HG03064 (cell line): ENCODE results near the gene CLC.
"Not testable (repeated sequence)": the region's sequence is repeated elsewhere in the genome, so short reads cannot be mapped to it uniquely, and the experiment has no call there.

Experiments
- ATAC-seq: cut with Tn5 transposase; IDR thresholded peaks from one replicate; pipeline ENCODE4 v1.9.1; 2021; ENCODE audit warnings: low read depth; ENCODE audit not compliant: unreplicated experiment

Gene CLC

GRCh38 chr19:39737891-39738290 lies at the start of gene CLC:
Gene CLC (minus strand): TSS chr19:39738029. CDS start chr19:39737952, 77 bp downstream.
- ATAC-seq = no peak

GRCh38 chr19:39780894-39781293 lies 43.1 kb upstream of the CLC start:
- no peak for ATAC-seq

GRCh38 chr19:39778763-39779162 lies 40.9 kb upstream of the CLC start, which contains the start of gene LEUTX:
Gene LEUTX (plus strand): TSS chr19:39778854. CDS start chr19:39778921, 67 bp downstream.
- no peak for ATAC-seq

GRCh38 chr19:39768786-39769185 lies 31.0 kb upstream of the CLC start:
- ATAC-seq = no peak

- ATAC-seq = no peak
These were observed 30.5 kb upstream of the CLC start for GRCh38 chr19:39768334-39768733.

GRCh38 chr19:39765091-39766076 lies 27.6 kb upstream of the CLC start:
- ATAC-seq = no peak

GRCh38 chr19:39761851-39762250 lies 24.0 kb upstream of the CLC start:
- not testable (repeated sequence) for ATAC-seq

GRCh38 chr19:39759457-39760184 lies 21.8 kb upstream of the CLC start:
- ATAC-seq = no peak

- no peak for ATAC-seq
These were observed 17.1 kb upstream of the CLC start for GRCh38 chr19:39754971-39755370.

GRCh38 chr19:39754544-39754943 lies 16.7 kb upstream of the CLC start:
- no peak for ATAC-seq

GRCh38 chr19:39752795-39753194 lies 15.0 kb upstream of the CLC start:
- no peak for ATAC-seq

GRCh38 chr19:39752390-39752789 lies 14.6 kb upstream of the CLC start:
- ATAC-seq = no peak

- ATAC-seq = no peak
These were observed 12.2 kb upstream of the CLC start for GRCh38 chr19:39749981-39750380.

GRCh38 chr19:39746836-39747529 lies 9.2 kb upstream of the CLC start:
- no peak for ATAC-seq

- ATAC-seq = no peak
These were observed 7.8 kb upstream of the CLC start for GRCh38 chr19:39745643-39746042.

GRCh38 chr19:39740395-39740794 lies 2.6 kb upstream of the CLC start:
- ATAC-seq = no peak

GRCh38 chr19:39738814-39739213 lies 985 bp upstream of the CLC start:
- no peak for ATAC-seq

- no peak for ATAC-seq
These were observed 478 bp downstream of the CLC start for GRCh38 chr19:39737351-39737750.

GRCh38 chr19:39736088-39736487 lies 1.7 kb downstream of the CLC start:
- no peak for ATAC-seq

- ATAC-seq = no peak
These were observed 2.1 kb downstream of the CLC start for GRCh38 chr19:39735688-39736087.

GRCh38 chr19:39733841-39734240 lies 4.0 kb downstream of the CLC start:
- no peak for ATAC-seq
